ENCODE results near the gene EIF4E2.

The EIF4E2 gene

GRCh38 chr2:232538671-232539070 is 11.8 kb upstream of the EIF4E2 start:
- Histone ChIP-seq H3K79me2 (ENCODE audit: low read length) (no peaks in the 10 kb centered on the region), H3K27ac (ENCODE audit: low read length) (no peak overlapping the region), H3K4me3 (ENCODE audit: low read length) (no peak overlapping the region), H3K36me3 (replicated peaks; ENCODE audit: insufficient read depth, low read length) (no peaks in the 10 kb centered on the region), H3K9ac (ENCODE audit: low read length) (no peak overlapping the region), H3K4me1 (ENCODE audit: low read length) (no peaks in the 10 kb centered on the region), H2AFZ (ENCODE audit: low read length) (no peak overlapping the region), H3K9me2 (replicated peaks; ENCODE audit: insufficient read depth, low read length) (no peaks in the 10 kb centered on the region), H3K27me3 (replicated peaks; ENCODE audit: insufficient read depth, low read length) (peaks cover 5% of the 10 kb centered on the region; the same call in 1 of the 2 replicates), H3K4me2 (ENCODE audit: low read depth, low read length) (no peak overlapping the region), H3K9me3 (replicated peaks; ENCODE audit: insufficient read depth, low read length) (no peaks in the 10 kb centered on the region), H3F3A (ENCODE audit: insufficient read depth, low read length) (no peaks in the 10 kb centered on the region), H4K20me1 (ENCODE audit: insufficient read depth, low read length) (no peaks in the 10 kb centered on the region)
- TF ChIP-seq EZH2 (optimal IDR thresholded peaks at IDR 0.05; ENCODE audit: low read depth, low read length) (no peak), EZH2phosphoT487 (IDR thresholded peaks at IDR 0.05; ENCODE audit: low read length) (no peak), CTCF (IDR thresholded peaks at IDR 0.05; ENCODE audit: low read length) (no peak)
- no peak for DNase-seq

- no peaks in the 10 kb centered on the region for H4K20me1 ChIP-seq (ENCODE audit: insufficient read depth, low read length)
- H3K9me3 ChIP-seq (replicated peaks; ENCODE audit: insufficient read depth, low read length), result no peaks in the 10 kb centered on the region
- peaks cover 5% of the 10 kb centered on the region; the same call in 1 of the 2 replicates for H3K27me3 ChIP-seq (replicated peaks; ENCODE audit: insufficient read depth, low read length)
- H3K27ac ChIP-seq (ENCODE audit: low read length), result no peak within 1 kb of the TSS
- no peaks in the 10 kb centered on the region for H3F3A ChIP-seq (ENCODE audit: insufficient read depth, low read length)
- H3K36me3 ChIP-seq (replicated peaks; ENCODE audit: insufficient read depth, low read length), result no peaks in the 10 kb centered on the region
- H3K4me2 ChIP-seq (ENCODE audit: low read depth, low read length), result no peak within 1 kb of the TSS
- H3K9me2 ChIP-seq (replicated peaks; ENCODE audit: insufficient read depth, low read length), result no peaks in the 10 kb centered on the region
- DNase-seq, result no peak
- H3K9ac ChIP-seq (ENCODE audit: low read length), result no peak within 1 kb of the TSS
- TF ChIP-seq EZH2 (optimal IDR thresholded peaks at IDR 0.05; ENCODE audit: low read depth, low read length), result no peak
- no peak for TF ChIP-seq CTCF (IDR thresholded peaks at IDR 0.05; ENCODE audit: low read length)
- no peak for TF ChIP-seq EZH2phosphoT487 (IDR thresholded peaks at IDR 0.05; ENCODE audit: low read length)
- H3K79me2 ChIP-seq (ENCODE audit: low read length), result no peaks in the 10 kb centered on the region
- no peaks in the 10 kb centered on the region for H3K4me1 ChIP-seq (ENCODE audit: low read length)
- H2AFZ ChIP-seq (ENCODE audit: low read length), result no peak within 1 kb of the TSS
- no peak within 1 kb of the TSS for H3K4me3 ChIP-seq (ENCODE audit: low read length)
These were observed 10.9 kb upstream of the EIF4E2 start, which contains the start of gene CHRNG for GRCh38 chr2:232539298-232540231. Gene CHRNG, plus strand, starts transcription at chr2:232539692. Its CDS starts 56 bp downstream, at chr2:232539748.

GRCh38 chr2:232540441-232541041 is 9.9 kb upstream of the EIF4E2 start:
- Histone ChIP-seq H3K9ac (ENCODE audit: low read length) (no peak overlapping the region), H3K4me2 (ENCODE audit: low read depth, low read length) (no peak overlapping the region), H3K27ac (ENCODE audit: low read length) (no peak overlapping the region), H3K9me2 (replicated peaks; ENCODE audit: insufficient read depth, low read length) (no peaks in the 10 kb centered on the region), H4K20me1 (ENCODE audit: insufficient read depth, low read length) (no peaks in the 10 kb centered on the region), H3K4me3 (ENCODE audit: low read length) (no peak overlapping the region), H3K27me3 (replicated peaks; ENCODE audit: insufficient read depth, low read length) (peaks cover 5% of the 10 kb centered on the region; the same call in 1 of the 2 replicates), H3K79me2 (ENCODE audit: low read length) (no peaks in the 10 kb centered on the region), H3K9me3 (replicated peaks; ENCODE audit: insufficient read depth, low read length) (no peaks in the 10 kb centered on the region), H3K4me1 (ENCODE audit: low read length) (no peaks in the 10 kb centered on the region), H3K36me3 (replicated peaks; ENCODE audit: insufficient read depth, low read length) (no peaks in the 10 kb centered on the region), H3F3A (ENCODE audit: insufficient read depth, low read length) (no peaks in the 10 kb centered on the region), H2AFZ (ENCODE audit: low read length) (no peak overlapping the region)
- DNase-seq, result no peak
- TF ChIP-seq EZH2phosphoT487 (IDR thresholded peaks at IDR 0.05; ENCODE audit: low read length) (no peak), CTCF (IDR thresholded peaks at IDR 0.05; ENCODE audit: low read length) (no peak), EZH2 (optimal IDR thresholded peaks at IDR 0.05; ENCODE audit: low read depth, low read length) (no peak)
